ENCODE measurements around the gene PARP12. TPM values are rescaled to one million over a fixed set of nuclear protein-coding genes. Genes with fewer than 3 reads are reported as not detected.

Gene PARP12
- polyA plus RNA-seq, 3 donors, result 13.3 to 22.2 (median 17.0) TPM

- DNase-seq, result no peak
These were observed 46.2 kb downstream of the PARP12 start for GRCh38 chr7:140016540-140016939.

- no peak for DNase-seq
These were observed 47.2 kb downstream of the PARP12 start for GRCh38 chr7:140015471-140015970.

- no peak for DNase-seq
These were observed 48.6 kb downstream of the PARP12 start for GRCh38 chr7:140014123-140014522.

GRCh38 chr7:140013676-140014075 is 49.1 kb downstream of the PARP12 start:
- no peak for DNase-seq

- DNase-seq, result no peak
These were observed 52.4 kb downstream of the PARP12 start for GRCh38 chr7:140010194-140010895.

GRCh38 chr7:140009735-140010134 is 53.0 kb downstream of the PARP12 start:
- no peak for DNase-seq

- no peak for DNase-seq
These were observed 53.8 kb downstream of the PARP12 start for GRCh38 chr7:140008755-140009610.

- DNase-seq, result no peak
These were observed 55.6 kb downstream of the PARP12 start for GRCh38 chr7:140007051-140007690.

- DNase-seq, result no peak
These were observed 56.2 kb downstream of the PARP12 start for GRCh38 chr7:140006600-140006999.

GRCh38 chr7:140005754-140006503 is 56.8 kb downstream of the PARP12 start:
- DNase-seq, result no peak

GRCh38 chr7:140005341-140005740 is 57.4 kb downstream of the PARP12 start:
- no peak for DNase-seq

GRCh38 chr7:140004672-140005071 is 58.1 kb downstream of the PARP12 start:
- no peak for DNase-seq

- peak; percentile 46 for DNase-seq
These were observed 58.8 kb downstream of the PARP12 start for GRCh38 chr7:140003913-140004382.

- no peak for DNase-seq
These were observed 62.0 kb downstream of the PARP12 start for GRCh38 chr7:140000666-140001268.

- DNase-seq, result no peak
These were observed 63.2 kb downstream of the PARP12 start for GRCh38 chr7:139999516-139999915.

GRCh38 chr7:139998572-139998971 is 64.2 kb downstream of the PARP12 start:
- DNase-seq, result no peak

GRCh38 chr7:139995017-139995915 is 67.5 kb downstream of the PARP12 start:
- DNase-seq, result no peak

- DNase-seq, result no peak
These were observed 68.4 kb downstream of the PARP12 start for GRCh38 chr7:139994356-139994755.

GRCh38 chr7:139993592-139993991 is 69.2 kb downstream of the PARP12 start:
- no peak for DNase-seq

GRCh38 chr7:139993169-139993568 is 69.6 kb downstream of the PARP12 start:
- DNase-seq, result no peak

All from renal pelvis (tissue), 4 donors.